Measurements from ENCODE around the gene FOLR3. TPM values are rescaled to one million over a fixed set of nuclear protein-coding genes. Genes with fewer than 3 reads are reported as not detected.

FOLR3 gene
- total RNA-seq, 2 donors from 2014 or later, result not detected

GRCh38 chr11:72111300-72112142 lies 24.0 kb upstream of the FOLR3 start:
- DNase-seq (ENCODE audit: low spot score), result no peak
- peaks cover 13% of the 10 kb centered on the region for H3K36me3 ChIP-seq
- TF ChIP-seq CTCF (IDR thresholded peaks at IDR 0.05), result no peak
- H3K9me3 ChIP-seq, result no peaks in the 10 kb centered on the region
- peaks cover 0 to 12% of the 10 kb centered on the region in 2 donors for H3K4me1 ChIP-seq
- peak overlapping the region; percentile 40 to 65 for H3K4me3 ChIP-seq
- H3K27me3 ChIP-seq, result no peaks in the 10 kb centered on the region
- H3K27ac ChIP-seq, result peak overlapping the region; percentile 96 to 97

- H3K27ac ChIP-seq, result peak within 1 kb of the TSS; percentile 96 to 97
- peak within 1 kb of the TSS; percentile 61 to 65 for H3K4me3 ChIP-seq
- peak; percentile 100 for DNase-seq (ENCODE audit: low spot score)
- no peaks in the 10 kb centered on the region for H3K27me3 ChIP-seq
- TF ChIP-seq CTCF (IDR thresholded peaks at IDR 0.05), result no peak
- peaks cover 0 to 12% of the 10 kb centered on the region in 2 donors for H3K4me1 ChIP-seq
- H3K9me3 ChIP-seq, result no peaks in the 10 kb centered on the region
- H3K36me3 ChIP-seq, result peaks cover 13% of the 10 kb centered on the region
Measured at GRCh38 chr11:72112143-72112977, 23.2 kb upstream of the FOLR3 start, which contains the start of gene ANAPC15. Gene ANAPC15 (minus strand): TSS chr11:72112695. CDS start chr11:72111276, 1,419 bp downstream.

GRCh38 chr11:72112978-72113808 lies 22.3 kb upstream of the FOLR3 start:
- peak overlapping the region; percentile 61 to 65 for H3K4me3 ChIP-seq
- peaks cover 0 to 12% of the 10 kb centered on the region in 2 donors for H3K4me1 ChIP-seq
- peaks cover 12% of the 10 kb centered on the region for H3K36me3 ChIP-seq
- no peaks in the 10 kb centered on the region for H3K27me3 ChIP-seq
- peak overlapping the region; percentile 96 to 97 for H3K27ac ChIP-seq
- H3K9me3 ChIP-seq, result no peaks in the 10 kb centered on the region
- TF ChIP-seq CTCF (IDR thresholded peaks at IDR 0.05), result no peak
- DNase-seq (ENCODE audit: low spot score), result no peak

- H3K4me3 ChIP-seq, result no peak overlapping the region
- peaks cover 0 to 12% of the 10 kb centered on the region in 2 donors for H3K4me1 ChIP-seq
- no peaks in the 10 kb centered on the region for H3K9me3 ChIP-seq
- DNase-seq (ENCODE audit: low spot score), result no peak
- no peaks in the 10 kb centered on the region for H3K27me3 ChIP-seq
- H3K27ac ChIP-seq, result no peak overlapping the region
- H3K36me3 ChIP-seq, result peaks cover 2% of the 10 kb centered on the region
- no peak for TF ChIP-seq CTCF (IDR thresholded peaks at IDR 0.05)
Measured at GRCh38 chr11:72114570-72114969, 21.0 kb upstream of the FOLR3 start.

GRCh38 chr11:72116019-72116755 lies 19.3 kb upstream of the FOLR3 start:
- TF ChIP-seq CTCF (IDR thresholded peaks at IDR 0.05), result no peak
- Histone ChIP-seq H3K27me3 (no peaks in the 10 kb centered on the region), H3K9me3 (no peaks in the 10 kb centered on the region), H3K4me3 (no peak overlapping the region), H3K36me3 (no peaks in the 10 kb centered on the region), H3K4me1 (peaks cover 0 to 10% of the 10 kb centered on the region in 2 donors), H3K27ac (no peak overlapping the region)
- DNase-seq (ENCODE audit: low spot score), result no peak

Measured in right atrium auricular region (tissue), 2 donors.